CD1c-positive myeloid dendritic cell (primary cell): ENCODE results near the gene FAM193A.
"Not testable (repeated sequence)": the region's sequence is repeated elsewhere in the genome, so short reads cannot be mapped to it uniquely, and the experiment has no call there.

ENCODE experiments used
- DNase-seq: peaks from one replicate; pipeline ENCODE4 v3.0.0-alpha.2; 2016; ENCODE audit errors: extremely low spot score

FAM193A gene

DNA sequence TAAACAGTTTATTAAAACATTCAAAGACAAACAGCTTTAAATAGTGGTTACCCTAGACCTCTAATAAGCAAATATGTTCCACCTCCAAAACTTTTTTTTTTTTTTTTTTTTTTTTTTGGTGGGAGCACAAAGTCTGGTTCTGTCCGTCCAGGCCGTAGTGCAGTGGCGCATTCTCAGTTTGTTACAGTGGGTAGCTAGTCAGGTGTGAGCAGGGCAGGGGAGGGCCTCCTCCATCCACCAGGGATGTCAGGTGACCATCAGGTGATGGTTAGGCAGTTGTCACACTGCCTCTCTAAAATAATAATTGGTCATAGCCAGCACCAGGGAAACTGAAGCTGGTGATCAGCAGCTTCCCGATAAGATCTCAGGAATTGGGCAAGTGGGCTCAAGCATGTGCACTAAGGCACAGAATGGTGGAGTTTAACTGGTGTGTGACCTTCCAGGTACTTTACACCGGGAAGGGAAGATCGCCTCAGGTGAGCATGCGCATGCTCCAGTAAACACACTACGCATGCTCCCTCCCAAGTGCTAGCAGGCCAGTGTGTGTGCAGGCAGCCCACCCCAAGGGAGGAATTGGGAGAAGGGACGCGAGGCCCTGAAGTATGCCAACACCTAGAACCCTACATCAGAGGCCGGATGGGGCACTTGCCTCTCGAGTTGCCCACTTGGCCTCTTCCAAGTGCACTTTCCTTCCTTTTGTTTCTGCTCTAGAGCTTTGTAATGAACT lies 192.5 kb downstream of the FAM193A start:
- DNase-seq = no peak

DNA sequence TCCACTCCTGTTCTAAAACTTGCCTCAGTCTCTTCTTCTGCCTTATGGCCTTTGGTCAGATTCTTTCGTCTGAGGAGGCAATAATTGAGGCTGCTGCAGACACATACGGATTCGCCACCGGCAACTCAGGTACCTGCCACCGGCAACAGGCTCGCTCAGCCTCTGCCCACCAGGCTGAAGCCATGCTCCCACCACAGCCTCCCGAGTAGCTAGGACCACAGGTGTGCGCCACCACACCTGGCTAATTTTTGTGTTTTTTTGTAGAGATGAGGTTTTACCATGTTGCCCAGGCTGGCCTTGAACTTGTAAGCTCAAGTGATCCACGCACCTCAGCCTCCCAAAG lies 193.1 kb downstream of the FAM193A start:
- DNase-seq = no peak

DNA sequence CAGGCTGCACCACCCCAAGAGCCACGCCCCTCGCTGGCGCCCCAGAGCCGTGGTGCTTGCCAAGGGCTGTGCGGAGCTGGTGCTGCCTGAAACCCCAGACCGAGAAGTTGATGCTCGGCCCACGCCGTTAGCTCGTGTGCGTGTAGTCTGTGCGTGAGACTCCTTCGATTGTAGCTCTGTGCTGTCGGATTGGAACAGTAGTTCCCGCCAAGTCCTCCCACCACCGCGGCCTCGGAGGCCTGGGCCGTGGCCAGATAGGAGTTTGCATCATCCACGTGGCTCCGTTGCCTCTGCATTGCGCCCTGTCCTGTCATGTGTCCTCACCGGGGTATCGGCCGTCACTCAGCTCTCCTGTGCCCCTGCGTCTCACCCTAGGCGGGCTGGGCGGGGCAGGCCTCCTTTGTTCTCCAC lies 195.5 kb downstream of the FAM193A start:
- no peak for DNase-seq

DNA sequence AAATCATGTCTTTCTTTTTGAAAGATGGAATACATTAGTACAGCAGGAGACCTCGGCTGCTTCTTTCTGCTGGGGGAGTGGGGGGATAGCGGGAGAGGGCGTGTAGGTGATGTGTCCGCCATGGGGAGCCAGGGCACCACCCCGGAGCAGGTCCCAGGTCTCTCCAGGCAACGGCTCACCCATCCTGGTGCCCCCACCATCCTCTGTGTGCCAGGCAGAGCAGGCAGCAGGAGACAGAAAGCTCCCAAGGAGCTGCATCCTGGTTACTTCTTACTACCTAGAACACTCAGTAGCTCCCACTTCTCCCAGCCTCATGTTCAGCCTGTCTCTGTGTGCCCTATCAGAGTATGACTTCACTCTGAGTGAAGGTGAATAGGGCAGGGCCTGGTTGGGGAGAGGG lies 196.1 kb downstream of the FAM193A start:
- no peak for DNase-seq

DNA sequence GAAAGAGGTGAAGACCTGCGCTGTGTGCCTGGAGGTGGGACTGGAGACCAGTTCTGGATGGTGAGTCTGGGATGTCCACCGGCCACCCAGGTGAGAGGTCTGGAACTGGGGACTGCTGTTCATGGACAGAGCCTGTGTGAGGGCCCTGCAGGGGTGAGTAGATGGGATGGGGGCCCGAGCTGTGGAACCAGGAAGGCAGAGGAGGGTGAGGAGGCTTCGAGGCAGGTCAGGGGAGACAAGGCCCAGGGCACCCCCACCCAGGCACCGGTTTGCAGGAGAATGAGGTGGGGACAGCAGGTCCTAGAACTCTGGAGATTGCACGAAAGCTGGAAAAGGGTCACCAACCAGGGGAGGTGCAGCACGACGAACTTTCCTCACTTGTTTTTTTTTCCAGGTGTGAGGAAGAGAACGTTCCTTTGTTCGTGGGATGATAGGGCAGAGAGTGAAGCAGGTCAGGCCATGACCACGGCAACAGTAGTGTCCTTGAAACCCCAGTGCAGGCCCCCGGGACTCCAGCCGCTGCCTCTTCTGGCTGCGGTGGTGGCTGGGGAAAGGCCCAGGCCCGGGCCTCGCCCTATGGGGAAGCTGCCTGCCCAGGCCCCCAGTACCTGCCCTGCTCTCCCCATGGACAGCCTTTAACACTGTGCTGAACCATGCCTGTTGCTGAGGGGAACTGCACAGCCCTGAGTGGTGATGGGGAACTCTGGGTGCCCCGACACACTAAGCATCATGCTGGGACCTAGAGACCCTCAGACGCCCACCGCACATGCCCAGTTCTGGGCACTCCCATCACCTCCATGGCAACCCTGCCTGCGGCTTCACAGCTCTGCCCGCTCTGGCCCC lies 196.8 kb downstream of the FAM193A start:
- no peak for DNase-seq

DNA sequence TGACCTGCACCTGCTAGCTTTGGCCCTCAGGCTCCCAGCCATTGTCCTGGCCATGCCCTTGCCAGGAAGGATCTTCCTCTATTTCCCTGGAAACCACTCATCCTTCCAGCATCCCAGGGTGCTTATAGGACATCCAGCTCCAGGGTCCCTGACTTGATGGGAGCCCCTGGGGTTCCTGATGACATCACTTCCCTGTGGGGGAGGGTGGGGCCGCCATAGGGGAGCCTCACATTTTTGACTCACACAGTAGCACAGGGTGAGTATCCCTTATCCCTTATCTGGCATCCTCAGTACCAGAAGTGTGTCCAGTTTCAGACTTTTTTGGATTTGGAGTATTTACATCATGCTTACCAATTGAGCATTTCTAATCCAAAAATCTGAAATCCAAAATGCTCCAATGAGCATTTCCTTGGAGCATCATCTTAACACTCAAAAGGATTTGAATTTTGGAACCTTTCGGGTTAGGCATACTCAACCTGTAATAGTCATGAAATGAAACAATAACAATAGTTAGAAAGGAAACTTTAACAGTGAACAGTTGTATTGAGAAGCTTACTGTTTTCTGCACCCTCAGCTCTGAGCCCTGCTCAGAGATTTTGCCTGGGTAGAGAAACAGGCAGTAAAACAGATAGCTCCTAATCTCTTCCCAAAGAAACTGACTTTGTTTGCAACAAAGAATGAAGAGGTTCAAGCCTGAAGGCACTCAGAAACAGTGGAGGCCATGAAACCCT lies 197.6 kb downstream of the FAM193A start:
- DNase-seq = no peak

DNA sequence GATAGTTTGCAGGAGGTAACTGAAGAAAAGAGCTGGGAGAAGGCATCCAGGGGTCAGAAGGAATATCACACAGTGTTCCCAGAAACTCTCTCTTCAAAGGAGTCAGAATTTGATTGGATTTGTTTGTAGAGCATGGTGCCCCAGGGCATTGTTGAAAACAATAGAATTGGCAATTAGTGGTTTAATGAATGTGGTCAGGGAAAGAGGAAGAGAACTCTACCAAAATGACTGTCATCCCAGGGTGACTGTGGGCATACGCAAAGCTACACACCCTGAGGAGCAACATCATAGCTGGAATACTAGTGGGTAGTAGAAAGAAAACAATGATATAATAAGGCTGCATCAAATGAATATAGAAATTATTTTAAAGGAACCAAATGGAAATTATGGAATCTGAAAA lies 198.2 kb downstream of the FAM193A start:
- peak; percentile 59 for DNase-seq

DNA sequence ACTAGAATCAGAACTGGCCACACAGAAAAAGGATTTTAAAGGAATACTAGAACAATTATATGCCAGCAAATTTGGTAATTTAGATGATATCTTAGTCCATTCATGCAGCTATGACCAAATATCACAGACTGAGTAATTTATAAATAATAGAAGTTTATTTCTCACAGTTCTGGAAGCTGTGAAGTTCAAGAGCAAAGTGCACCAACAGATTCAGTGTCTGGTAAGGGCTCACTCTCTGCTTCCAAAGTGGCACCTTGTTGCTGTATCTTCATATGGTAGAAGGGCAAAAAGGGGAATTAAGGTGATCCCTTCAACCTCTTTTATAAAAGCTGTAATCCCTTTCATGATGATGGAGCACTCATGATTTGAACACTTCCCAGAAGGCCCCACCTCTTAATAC lies 199.4 kb downstream of the FAM193A start:
- DNase-seq = no peak

DNA sequence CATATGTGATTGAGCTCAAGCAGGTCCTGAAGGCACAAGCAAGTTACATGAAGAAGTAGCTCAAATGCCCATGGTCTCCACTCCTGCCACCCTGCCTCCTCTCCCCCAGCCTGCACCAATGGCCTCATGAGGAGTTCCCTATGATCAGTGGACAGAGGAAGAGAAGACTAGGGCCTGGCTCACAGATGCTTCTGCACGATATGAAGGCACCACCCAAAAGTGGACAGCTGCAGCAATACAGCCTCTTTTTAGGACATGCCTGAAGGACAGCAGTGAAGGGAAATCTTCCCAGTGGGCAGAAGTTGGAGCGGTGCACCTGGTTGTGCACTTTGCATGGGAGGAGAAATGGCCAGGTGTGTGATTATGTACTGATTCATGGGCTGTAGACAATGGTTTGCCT lies 201.8 kb downstream of the FAM193A start:
- not testable (repeated sequence) for DNase-seq

DNA sequence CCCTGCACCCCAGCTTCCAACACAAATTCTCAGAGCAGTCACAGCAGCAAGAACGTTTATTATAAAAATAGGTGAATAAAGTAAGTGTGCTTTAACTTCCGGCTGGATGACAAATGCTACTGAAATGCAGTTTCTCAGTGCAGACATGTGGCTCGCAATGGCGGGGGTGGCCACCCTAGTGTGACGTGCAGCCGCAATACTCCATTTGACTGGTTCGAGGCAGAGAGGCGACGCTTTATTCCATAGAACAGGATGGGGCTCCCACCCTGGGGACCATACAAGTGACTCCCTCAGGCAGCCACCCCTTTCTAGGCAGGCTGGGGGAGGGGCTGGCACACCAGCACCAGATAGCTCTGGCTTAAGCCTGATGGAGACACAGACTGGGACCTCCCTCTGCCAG lies 205.2 kb downstream of the FAM193A start:
- no peak for DNase-seq

DNA sequence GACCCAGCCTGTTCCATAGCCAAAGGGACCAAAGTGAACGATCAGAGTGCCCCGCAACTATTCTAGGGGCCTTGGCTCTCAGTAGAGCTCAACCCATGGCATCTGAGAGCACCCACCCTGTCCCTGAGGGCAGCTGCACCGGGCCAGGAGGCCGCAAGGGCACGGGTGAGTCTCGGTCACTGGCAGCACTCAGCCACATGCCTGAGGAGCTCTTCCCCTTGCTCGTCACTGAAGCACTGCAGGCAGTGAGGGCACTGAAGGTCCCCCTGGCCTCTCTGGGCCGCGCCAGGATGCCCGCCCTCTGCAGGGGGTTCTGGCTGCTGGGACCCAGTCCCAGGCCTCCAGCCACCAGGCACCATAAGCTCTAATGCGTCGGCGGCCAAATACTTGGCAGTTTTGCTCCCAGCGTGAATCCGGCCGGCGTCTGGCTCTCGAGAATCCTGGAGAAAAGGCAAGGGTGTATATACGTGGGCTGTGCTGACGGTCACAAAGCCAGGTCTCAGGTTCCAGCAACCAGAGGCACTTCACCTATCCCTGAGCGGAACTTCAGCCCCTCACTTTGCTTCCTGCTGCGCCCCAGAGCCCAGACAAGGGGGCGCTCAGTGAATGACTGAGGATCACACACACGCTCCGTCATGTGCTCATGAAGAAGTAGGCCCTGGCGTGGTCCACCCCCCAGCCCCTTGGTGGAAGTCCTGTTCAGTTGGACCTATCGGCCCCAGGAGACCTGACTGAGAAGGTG lies 205.8 kb downstream of the FAM193A start:
- no peak for DNase-seq

DNA sequence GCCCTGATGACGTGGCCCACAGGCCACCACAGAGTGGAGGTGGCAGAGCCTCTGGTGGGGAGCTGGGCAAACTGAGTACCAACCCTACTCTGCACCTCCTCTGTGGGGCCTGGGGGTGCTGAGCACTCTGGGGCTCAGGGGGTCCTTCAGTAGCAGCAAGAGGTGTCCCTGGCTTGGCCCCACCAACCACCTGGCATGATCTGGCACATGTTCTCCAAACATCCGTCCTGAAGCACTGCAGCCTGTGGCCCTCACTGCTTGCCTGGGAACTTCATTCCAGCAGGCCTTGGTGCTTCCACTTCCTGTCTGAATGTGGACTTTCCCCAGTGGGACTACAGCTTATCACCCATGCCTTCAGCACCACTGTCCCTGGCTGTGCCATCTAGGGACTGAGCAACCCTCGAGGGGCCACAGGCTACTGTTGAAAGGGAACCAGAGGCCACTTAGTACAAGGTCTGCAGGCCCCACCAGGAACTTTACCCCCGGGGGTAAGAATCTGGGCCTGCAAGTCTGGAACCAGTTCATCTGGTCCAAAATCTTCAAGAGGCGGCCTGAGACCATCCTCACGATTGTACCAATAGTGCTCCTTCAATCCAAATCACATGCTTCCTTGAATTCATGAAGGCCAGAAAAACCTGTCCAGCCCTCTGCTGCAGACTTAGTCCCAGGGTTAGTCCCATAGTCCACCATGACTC lies 206.5 kb downstream of the FAM193A start:
- no peak for DNase-seq

DNA sequence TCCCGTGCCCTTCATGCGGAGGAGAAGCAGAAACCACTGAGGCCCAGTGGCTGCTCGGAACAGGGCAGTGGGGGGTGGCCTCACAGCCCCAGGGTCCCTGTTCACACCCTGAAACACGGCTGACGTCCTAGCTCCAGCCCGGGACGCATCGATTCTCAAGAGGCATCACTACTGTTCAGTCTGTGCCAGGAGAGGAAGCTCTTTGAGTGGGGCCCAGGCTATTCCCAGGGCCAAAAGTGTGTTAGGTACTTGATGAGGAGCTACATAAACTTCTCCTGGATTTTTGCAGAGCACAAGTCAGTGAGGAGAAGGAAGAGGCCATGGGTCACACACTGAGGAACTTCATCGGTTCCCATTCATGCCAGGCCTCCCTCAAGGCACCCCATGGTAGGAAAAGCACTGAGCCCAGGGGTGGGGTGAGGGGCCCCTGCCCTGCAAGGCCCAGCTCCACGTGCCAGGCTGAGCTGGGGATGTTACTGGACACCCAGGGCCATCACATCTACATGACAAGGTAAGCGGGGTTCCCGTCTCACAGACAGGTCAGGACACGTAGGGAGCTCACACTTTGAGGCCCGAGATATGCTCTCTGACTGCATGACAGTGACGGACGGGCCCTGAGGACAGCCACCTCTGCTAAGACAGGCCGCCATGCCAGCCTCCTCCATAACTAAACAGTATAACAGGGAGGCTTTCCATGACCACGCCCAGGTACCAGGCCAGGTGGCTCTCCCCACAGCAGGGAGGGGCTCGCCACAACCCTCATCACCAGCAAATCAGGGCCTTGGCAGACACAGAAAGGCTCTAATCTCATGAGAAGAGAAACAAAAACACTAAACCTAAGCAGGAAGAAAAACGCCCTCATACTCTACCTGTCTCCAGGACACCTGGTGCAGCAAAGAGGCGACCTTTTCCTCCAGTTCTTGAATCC lies 207.3 kb downstream of the FAM193A start:
- no peak for DNase-seq

DNA sequence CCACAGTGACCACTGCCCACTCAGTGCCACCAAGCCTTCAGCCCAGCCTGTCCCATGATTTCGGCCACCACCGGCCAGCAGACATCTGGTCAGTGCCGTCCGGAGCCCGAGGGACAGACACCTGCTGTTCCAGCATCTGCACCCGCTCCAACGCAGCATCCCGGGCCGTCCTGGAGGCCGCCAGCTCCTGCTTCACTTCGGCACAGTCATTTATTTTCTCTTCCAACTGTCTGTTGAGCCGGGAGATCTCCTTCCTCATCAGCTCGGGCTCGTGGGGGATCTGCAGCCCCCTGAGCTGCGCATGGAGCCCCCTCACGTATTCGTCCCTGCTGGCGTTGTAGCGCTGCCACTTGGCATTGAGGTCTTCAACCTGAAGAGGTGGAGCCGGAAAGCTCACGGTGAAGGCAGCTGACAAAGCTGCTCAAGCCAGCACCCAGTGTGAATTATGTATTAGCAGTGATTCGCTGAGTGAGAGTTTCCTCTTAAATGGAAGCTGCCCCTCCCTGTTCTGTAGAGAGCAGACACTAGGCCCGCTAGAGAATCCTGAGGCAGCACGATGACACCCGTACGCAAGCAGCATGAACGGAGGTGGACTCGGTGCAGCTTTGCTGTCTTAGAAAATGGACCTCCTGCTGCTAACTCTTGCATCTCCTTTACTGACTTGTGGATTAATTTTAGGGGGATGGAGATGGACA lies 208.3 kb downstream of the FAM193A start:
- DNase-seq = peak; percentile 20

DNA sequence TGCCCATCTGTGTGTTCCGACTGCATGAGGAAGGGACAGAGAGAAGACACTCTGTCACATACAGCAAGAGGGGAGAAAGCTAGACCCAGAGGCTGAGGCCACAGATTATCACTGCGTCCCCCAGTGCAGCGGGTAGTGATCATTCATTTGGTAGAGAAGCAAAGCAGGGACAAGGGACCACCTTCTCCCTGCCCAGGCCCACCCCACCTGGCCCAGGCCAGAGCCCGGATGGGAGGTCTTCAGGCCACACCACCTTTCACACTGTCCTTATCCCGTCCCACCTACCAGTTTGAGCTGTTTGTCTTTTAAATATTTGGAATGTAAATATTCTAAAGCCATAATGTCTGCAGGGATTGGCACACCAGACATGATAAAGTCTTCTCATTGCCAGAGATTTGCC lies 209.1 kb downstream of the FAM193A start:
- no peak for DNase-seq

DNA sequence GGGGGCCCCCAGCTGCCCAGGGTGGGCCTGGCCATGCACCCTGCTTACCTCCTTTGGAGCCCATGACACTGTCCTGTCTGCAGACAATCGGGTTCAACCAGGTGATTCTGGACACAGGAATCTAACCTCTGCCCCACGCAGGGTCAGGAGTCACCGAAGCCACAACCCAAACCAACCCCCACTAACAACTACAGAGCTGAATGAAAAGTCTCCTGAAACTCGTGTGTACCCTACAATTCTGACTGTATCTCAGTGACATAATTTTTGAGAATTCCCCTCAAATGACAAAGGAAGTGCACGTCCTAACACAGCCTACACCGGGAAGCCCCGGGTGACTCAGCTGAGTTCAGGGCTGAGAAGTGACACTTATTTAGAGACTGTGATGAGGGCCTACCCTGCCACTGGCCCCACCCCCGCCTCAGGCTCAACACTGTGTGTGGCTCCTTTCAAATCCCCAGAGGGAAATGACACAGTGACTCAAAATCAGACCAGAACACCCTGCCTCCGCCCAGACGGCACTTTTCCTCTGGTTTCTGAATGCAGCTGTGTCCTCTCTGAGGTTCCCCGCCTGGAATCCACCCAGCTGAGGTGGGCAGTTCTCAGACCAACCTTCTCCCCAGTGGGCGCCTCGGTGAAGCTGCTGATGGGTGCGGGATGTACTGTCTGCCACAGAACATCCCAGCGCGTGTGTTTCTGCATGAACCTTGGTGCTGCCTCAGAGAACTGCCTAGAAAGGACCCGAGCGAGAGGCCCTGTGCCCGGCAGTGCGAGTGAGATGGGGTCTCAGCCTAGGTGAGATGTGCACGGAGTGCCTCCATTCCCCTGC lies 209.7 kb downstream of the FAM193A start:
- DNase-seq = peak; percentile 97

DNA sequence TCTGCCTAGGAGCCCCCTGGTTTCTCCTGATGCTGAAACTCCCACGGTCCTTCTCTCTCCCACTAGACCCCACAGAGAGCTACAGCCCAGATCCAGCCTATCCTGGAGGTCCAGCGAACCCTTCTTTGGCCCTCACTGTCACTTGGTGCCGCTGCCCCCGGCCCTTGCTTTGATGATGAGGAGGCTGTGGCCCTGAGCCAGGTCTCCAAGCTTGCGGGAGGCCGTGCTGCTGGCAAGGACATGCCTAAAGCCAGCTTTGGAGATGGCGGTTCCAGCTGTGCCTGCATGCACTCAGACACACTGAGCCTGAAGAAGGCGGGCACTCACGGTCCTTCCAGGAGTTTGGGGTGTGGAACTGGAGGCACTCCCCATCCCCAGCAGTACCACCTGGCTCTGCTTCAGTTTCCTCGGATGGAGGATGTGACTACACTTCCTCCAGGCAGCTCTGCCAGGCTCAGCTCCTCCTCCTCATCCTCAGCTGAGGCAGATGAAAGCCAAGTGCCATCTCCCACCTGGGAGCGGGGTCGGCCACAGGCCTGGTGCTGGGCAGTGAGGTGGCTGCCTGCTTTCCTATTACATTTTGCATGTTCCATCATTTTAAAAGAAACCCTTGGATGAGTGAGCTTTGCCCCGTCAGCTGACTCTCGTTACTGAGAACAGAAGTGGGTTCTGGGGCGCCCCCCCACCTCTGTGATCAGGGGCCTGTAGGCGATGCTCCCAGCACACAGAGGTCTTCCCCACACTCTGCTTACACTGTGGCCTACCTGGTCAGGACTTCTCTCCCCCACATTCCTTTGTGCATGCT lies 210.6 kb downstream of the FAM193A start:
- DNase-seq = no peak
